ENCODE data around the gene TUBG1. TPM values are rescaled to one million over a fixed set of nuclear protein-coding genes. Genes with fewer than 3 reads are reported as not detected.
A peak's percentile ranks its signal among the peaks of the same experiment; 100 is the strongest.

The TUBG1 gene
- total and polyA plus RNA-seq, 2 of the 8 experiments (the other 6 are each of a cell fraction or from before 2014, with no cell fraction given), result 109 to 208 TPM

DNA sequence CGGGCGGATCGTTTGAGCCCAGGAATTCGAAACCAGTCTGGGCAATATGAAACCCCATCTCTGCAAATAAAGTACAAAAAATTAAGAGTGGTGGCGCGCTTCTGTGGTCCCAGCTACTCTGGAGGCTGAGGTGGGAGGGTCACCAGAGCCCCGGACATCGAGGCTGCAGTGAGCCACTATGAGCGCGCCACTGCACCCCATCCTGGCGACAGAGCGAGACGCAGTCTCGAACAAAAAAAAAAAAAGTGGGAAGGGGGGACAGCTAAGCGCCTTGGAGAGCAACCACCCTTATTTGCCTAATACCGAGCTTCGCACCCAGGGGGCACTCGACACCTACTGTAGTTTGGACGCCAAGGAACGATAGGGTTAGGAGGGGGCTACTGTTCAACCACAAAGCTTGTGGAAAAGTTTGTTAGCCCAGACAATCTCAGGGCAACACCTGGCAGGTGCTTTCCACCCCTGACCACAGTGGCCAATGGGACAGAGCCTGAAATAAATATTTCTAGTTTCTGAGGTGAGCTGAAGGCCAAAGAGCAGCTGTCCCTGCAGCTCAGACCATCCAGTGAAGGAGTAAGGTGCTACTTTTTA, 31.1 kb upstream of the TUBG1 start (continued):
- TF ChIP-seq, protein P1, sequence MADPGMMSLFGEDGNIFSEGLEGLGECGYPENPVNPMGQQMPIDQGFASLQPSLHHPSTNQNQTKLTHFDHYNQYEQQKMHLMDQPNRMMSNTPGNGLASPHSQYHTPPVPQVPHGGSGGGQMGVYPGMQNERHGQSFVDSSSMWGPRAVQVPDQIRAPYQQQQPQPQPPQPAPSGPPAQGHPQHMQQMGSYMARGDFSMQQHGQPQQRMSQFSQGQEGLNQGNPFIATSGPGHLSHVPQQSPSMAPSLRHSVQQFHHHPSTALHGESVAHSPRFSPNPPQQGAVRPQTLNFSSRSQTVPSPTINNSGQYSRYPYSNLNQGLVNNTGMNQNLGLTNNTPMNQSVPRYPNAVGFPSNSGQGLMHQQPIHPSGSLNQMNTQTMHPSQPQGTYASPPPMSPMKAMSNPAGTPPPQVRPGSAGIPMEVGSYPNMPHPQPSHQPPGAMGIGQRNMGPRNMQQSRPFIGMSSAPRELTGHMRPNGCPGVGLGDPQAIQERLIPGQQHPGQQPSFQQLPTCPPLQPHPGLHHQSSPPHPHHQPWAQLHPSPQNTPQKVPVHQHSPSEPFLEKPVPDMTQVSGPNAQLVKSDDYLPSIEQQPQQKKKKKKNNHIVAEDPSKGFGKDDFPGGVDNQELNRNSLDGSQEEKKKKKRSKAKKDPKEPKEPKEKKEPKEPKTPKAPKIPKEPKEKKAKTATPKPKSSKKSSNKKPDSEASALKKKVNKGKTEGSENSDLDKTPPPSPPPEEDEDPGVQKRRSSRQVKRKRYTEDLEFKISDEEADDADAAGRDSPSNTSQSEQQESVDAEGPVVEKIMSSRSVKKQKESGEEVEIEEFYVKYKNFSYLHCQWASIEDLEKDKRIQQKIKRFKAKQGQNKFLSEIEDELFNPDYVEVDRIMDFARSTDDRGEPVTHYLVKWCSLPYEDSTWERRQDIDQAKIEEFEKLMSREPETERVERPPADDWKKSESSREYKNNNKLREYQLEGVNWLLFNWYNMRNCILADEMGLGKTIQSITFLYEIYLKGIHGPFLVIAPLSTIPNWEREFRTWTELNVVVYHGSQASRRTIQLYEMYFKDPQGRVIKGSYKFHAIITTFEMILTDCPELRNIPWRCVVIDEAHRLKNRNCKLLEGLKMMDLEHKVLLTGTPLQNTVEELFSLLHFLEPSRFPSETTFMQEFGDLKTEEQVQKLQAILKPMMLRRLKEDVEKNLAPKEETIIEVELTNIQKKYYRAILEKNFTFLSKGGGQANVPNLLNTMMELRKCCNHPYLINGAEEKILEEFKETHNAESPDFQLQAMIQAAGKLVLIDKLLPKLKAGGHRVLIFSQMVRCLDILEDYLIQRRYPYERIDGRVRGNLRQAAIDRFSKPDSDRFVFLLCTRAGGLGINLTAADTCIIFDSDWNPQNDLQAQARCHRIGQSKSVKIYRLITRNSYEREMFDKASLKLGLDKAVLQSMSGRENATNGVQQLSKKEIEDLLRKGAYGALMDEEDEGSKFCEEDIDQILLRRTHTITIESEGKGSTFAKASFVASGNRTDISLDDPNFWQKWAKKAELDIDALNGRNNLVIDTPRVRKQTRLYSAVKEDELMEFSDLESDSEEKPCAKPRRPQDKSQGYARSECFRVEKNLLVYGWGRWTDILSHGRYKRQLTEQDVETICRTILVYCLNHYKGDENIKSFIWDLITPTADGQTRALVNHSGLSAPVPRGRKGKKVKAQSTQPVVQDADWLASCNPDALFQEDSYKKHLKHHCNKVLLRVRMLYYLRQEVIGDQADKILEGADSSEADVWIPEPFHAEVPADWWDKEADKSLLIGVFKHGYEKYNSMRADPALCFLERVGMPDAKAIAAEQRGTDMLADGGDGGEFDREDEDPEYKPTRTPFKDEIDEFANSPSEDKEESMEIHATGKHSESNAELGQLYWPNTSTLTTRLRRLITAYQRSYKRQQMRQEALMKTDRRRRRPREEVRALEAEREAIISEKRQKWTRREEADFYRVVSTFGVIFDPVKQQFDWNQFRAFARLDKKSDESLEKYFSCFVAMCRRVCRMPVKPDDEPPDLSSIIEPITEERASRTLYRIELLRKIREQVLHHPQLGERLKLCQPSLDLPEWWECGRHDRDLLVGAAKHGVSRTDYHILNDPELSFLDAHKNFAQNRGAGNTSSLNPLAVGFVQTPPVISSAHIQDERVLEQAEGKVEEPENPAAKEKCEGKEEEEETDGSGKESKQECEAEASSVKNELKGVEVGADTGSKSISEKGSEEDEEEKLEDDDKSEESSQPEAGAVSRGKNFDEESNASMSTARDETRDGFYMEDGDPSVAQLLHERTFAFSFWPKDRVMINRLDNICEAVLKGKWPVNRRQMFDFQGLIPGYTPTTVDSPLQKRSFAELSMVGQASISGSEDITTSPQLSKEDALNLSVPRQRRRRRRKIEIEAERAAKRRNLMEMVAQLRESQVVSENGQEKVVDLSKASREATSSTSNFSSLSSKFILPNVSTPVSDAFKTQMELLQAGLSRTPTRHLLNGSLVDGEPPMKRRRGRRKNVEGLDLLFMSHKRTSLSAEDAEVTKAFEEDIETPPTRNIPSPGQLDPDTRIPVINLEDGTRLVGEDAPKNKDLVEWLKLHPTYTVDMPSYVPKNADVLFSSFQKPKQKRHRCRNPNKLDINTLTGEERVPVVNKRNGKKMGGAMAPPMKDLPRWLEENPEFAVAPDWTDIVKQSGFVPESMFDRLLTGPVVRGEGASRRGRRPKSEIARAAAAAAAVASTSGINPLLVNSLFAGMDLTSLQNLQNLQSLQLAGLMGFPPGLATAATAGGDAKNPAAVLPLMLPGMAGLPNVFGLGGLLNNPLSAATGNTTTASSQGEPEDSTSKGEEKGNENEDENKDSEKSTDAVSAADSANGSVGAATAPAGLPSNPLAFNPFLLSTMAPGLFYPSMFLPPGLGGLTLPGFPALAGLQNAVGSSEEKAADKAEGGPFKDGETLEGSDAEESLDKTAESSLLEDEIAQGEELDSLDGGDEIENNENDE (IDR thresholded peaks at IDR 0.05; ENCODE audit: insufficient replicate concordance, low read length), result no peak
- TF ChIP-seq POLR2A (IDR thresholded peaks at IDR 0.05; ENCODE audit: control extremely low read depth in 1 of 2, low read depth in 2 of 2, low read length in 2 of 2) (no peak), RXRA (IDR thresholded peaks at IDR 0.05; ENCODE audit: insufficient read depth, low read depth, low read length) (no peak), CHD1 (IDR thresholded peaks at IDR 0.05; ENCODE audit: low read depth, low read length) (no peak), CTBP2 (IDR thresholded peaks at IDR 0.05; ENCODE audit: borderline replicate concordance, insufficient read depth, insufficient read length, low read length) (no peak), RNF2 (IDR thresholded peaks at IDR 0.05; ENCODE audit: borderline replicate concordance, low read depth, low read length, missing control alignments, poor library complexity, severe bottlenecking) (no peak), KDM5A (IDR thresholded peaks at IDR 0.05; ENCODE audit: low read length) (no peak), HDAC6 (IDR thresholded peaks at IDR 0.05; ENCODE audit: low read depth, low read length) (no peak), FOSL1 (IDR thresholded peaks at IDR 0.05; ENCODE audit: insufficient read depth, low read depth, low read length) (no peak), SRF (IDR thresholded peaks at IDR 0.05; ENCODE audit: low read depth, low read length) (no peak), POLR2AphosphoS5 (IDR thresholded peaks at IDR 0.05; ENCODE audit: low read depth, low read length) (no peak), CREB1 (IDR thresholded peaks at IDR 0.05) (peak; percentile 77)

Measured in H1 (cell line).